Skin of body (tissue), 2 donors: ENCODE measurements around the gene CXADR. TPM values are rescaled to one million over a fixed set of nuclear protein-coding genes. Genes with fewer than 3 reads are reported as not detected.
"Not testable (repeated sequence)": the region's sequence is repeated elsewhere in the genome, so short reads cannot be mapped to it uniquely, and the experiment has no call there.

Source experiments
- DNase-seq: peaks from one replicate; lab custom pipeline; 2025; lab: John Stamatoyannopoulos, UW
- total RNA-seq: library from RNA; depleted of rRNA; stranded (reverse); fragments of >200 nt; gene quantifications from one replicate; pipeline ENCODE4 v1.2.3, GENCODE V29; 2014

The CXADR gene
- total RNA-seq: 44.4 TPM

DNA sequence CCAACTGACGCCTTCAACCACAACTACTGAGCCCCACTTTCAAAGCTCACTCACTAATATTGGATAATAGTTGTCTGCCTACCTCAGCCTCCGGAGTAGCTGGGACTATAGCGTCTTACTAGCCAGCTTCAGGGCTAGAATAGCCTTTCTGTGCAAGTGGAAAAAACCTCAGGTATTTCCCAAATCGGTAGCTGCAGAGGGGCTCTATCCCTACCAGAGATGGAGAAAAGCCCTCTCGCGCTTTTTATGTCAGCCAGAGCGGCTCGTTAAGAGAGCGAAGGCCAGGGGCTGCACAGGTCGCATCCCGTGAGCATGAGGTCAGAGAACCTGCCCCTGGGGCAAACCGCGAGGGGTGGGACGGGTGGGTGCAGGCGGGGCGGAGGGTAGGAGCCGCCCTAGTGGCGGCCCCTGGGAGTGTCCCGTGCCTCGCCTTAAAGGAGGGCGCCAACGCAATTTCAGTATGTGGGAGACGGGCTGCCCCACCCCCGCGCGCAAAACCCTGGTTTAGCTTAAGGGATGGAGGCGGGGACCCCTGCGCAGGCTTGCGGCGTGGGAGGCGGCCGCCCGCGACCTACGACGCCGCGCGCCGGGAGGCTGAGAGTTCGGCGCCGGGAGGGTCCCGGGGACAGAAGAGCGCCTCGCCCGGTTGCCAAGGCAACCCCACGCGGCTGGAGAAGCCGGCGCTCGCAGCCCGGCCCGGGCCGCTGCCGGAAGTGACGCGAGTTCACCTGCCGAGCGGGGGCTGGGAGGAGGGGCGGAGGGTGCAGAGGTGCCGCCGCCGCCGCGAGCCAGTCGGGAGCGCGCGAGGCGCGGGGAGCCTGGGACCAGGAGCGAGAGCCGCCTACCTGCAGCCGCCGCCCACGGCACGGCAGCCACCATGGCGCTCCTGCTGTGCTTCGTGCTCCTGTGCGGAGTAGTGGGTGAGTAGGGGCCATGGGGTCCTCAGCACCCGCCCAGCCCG lies at the start of gene CXADR:
Gene CXADR, plus strand, starts transcription at position 791 of the 961 bp plus-strand sequence. Its CDS starts 87 bp downstream, at position 878.
- DNase-seq: no peak

DNA sequence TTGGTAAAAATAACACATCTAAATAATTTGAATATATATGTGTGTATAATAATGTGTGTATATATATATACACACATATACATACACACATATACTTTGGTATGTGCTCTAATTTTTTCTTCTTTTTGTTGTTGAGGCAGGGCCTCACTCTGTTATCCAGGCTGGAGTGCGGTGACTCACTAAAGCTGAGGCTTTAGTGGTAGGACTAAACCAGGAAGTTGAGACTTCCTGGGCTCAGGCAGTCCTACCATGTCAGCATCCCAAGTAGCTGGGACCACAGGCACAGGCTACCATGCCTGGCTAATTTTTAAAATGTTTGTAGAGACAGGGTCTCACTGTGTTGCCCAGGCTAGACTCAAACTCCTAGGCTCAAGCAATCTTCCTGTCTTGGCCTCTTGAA lies 46.7 kb upstream of the CXADR start:
- no peak for DNase-seq

DNA sequence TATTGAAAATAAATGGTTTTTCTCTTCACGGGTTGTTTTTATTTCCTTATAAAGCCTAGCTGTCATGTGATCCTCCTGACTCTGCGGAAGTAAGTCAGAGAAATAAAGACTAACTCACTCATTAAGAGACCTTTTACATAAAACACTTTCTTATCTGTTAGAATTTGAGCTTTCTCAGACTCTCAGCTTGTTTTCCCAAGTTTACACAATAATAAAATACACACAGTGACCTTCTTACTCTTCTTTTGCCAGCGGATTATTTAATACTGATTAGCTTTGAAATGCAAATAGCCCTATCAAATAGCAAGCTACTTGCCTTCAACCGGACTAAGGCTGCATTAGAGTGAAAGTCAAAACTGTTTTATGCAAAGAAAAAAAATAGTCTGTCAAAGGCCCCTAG lies 45.5 kb upstream of the CXADR start:
- no peak for DNase-seq

DNA sequence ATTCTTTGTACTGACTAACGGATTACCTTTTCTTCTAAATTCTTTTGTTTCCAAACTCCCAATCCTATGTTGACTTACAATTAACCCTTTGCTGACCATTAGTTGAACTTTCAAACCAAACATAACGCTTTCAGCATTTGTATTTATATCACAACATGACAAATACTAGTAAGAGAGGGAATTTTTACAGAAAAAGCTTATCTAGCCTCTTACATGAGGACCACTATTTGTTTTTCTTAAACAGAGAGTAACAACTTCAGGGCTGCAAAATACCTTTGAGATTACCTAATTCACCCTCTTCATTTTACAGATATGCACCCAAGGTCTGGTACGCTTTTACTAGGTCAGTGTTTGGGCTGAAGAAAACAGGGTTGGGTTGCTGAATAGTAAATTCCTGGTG lies 45.0 kb upstream of the CXADR start:
- no peak for DNase-seq

DNA sequence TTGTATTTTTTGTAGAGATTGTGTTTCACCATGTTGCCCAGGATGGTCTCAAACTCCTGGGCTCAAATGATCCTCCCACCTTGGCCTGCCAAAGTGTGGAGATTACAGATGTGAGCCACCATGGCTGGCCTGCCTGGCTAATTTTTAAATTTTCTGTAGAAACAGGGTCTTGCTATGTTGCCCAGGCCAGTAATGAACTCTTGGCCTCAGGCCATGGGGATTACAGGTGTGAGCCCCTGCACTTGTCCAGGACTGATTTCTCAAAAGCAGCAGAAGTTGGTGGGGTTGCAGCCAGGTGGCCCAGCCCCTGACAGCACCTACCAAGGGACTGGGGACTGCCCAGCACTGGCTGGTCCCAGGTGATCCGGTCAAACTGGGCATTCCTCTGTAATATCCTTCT lies 44.1 kb upstream of the CXADR start:
- no peak for DNase-seq

DNA sequence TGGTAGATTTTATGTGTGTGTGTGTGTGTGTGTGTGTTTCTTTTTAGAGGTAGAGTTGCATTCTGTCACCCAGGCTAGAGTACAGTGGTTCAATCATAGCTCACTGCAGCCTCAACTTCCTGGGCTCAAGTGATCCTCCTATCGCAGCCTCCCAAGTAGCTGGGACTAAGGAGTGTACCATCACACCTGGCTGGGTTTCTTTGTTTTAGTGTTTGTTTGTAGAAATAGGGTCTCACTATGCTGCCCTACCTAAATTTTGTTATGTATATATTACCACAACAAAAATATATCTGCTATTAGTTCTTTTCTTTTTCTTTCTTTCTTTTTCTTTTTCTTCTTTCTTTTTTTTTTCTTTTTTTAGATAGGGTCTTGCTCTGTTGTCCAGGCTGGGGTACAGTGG lies 43.1 kb upstream of the CXADR start:
- no peak for DNase-seq

DNA sequence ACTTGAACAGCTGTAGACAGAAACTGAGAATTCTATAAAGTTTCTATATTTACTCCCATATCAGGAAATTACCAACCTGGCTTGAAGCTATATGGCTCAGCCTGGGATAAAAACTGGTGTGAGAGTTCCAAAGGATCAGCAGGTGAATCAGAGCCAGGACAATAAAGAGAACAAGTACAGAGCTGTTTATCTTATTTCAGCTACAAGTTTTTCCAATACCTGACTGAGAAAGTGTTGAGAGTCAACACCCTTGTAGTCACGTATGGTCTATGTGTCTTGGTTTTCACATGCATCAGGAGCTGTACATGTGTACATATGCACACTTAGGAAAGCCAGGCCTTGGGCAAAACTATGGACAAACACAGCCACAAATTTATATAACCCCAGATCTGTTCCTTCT lies 40.7 kb upstream of the CXADR start:
- DNase-seq: no peak

DNA sequence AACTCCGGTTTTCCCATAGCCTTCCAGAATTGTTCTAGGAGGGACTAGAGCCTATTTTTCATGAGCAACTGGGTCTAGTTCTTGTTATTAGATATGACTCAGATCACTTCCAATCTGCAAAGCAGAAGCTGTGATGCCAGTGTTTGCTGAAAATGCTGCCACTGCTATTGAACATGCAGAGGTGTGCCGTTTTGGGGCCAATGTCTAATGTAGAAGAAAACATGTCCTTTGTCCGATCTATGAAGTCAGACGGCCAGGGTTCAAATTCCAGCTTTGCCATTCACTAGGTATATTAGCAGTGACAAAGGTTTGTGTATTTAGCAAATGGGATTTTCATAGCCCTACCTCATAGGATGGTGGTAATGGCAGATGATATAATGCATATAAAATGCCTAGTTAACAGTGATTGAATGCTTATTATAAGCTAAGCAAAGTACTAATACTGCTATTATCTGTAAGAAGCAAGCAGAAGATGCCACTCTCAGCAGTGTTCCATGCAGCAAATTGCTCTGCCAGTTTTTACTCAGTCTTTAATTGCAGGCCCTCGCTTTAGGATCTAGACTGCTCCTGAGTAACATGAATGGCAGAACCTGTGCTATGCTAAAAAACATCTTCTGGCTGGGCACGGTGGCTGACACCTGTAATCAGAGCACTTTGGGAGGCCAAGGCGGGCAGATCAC lies 40.1 kb upstream of the CXADR start:
- DNase-seq: no peak

DNA sequence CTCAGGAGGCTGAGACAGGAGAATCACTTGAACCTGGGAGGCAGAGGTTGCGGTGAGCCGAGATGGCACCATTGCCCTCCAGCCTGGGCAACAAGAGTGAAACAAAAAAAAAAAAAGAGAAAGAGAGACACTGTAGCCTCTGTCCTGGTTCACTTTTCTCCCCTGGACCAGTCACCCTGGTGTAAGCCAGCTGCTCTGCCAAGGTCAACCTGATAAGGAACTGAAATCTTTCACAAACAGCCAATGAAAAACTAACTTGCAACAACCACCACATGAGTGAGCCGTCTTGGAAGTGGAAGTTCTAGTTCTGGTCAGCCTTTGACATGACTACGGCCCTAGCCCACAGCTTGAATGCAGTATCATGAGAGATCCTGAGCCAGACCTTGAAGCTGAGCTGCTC lies 36.8 kb upstream of the CXADR start:
- DNase-seq: no peak

DNA sequence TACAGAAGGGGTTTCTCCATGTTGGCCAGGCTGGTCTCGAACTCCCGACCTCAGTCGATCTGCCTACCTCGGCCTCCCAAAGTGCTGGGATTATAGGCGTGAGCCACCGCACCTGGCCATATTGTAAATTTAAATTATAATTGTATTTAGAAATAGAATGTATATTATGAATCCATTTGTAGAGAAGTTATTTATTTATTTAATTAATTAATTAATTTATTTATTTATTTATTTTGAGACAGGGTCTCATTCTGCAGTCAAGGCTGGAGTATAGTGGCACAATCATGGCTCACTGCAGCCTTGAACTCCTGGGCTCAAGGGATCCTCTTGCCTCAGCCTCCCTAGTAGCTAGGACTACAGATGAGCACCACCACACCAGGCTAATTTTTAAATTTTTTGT lies 34.7 kb upstream of the CXADR start:
- DNase-seq: not testable (repeated sequence)

DNA sequence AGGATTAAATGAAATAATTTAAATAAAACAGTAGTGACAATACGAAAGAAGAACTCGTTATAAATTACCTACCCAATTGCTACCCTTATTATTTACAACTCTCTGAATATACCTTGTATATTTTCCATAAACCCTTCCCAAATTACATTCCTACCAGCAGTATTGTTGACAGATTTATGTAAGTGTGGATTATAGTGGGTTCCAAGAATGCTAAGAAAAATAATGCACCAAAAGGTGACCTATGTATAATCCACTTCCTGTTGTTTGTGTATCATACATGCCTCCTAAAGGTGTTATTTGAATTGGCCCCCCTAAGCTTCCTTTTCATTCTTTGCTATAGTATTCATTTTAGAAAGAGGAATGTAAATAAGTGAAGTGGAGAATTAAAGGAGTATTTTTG lies 33.2 kb upstream of the CXADR start:
- DNase-seq: no peak

DNA sequence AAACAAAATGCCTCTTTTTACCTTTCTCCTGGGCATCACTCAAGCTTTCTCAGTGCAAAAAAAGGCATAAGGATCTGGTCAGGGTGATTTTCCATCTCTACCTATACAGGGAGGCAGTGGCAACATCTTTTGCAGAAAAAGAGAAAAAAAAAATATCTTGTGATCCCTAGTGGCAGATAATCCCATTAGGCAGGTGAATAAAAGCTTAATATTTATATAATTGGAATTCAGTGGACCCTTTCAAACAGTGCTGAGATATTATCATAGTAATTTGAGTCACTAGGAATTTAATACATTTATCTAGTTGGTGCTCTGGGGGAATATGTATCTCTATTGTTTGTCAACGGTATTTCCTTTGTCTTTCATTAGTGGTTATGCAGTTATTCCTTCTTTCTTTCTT lies 29.9 kb upstream of the CXADR start:
- no peak for DNase-seq

DNA sequence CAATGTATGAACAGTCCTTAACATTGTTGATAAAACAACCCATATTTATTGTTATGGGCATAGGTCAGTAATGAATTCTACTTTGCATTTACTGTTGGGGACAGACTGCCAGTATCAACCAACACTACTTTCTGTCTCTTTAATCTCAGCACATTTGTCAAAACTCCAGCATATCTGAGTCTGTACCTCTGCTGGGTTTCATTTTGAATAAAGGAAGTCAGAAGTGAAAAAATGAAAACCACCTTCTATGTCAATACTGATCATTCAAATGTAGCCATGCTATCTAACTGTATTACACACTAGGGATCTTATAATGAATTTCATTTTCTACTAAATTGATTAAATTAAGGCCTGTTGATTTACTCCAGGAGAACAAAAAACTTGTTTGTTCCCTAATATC lies 24.2 kb upstream of the CXADR start:
- no peak for DNase-seq

DNA sequence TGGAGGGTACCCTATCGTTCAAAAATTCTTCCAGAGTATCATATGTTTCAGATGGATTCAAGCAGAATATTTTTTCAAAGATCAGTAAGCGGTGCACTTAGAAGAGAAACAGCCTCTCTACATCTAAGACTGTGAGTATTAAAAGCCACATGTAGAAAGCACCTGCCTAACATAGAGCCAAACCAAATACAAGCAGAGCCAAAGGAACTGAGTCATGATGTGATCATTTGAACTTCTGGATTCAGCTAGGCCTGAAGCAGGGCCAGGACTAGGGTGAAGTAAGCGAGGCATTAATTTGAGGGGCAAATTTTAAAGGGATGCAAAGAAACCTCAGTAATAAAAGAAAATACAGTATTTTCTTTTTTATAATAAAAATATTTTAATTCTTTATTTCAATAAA lies 23.3 kb upstream of the CXADR start:
- not testable (repeated sequence) for DNase-seq

DNA sequence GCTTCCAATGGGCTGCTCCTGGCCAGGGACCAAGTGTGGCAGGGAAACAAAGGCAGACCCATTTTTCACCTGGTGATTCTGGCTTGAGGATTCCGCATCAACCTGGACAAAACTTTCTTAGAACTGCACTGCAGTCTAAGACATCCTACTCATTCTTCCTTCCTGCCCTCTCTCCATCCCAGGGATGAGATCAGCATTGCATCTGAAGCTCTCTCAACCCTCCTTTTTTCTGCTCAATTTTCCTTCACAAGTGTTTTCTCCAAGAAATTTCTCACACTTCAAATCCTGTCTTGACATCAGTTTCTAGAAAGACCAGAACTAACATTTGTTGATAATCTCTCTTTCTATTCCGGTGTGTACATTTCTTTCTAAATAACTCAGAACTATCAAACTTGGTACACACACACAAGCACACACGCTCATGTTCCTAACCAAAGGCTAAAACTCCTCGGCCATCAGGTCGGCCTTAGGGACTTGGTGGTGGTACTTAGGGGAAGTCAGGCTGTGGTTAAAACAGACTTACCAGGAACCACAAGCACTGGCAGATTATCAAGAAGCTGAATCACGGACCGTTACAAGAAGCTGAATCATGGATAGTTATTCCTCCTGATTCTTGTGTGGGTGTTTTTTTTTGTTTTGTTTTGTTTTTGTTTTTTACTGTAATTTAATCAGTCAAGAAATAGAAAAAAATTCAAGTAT lies 21.0 kb upstream of the CXADR start:
- no peak for DNase-seq

DNA sequence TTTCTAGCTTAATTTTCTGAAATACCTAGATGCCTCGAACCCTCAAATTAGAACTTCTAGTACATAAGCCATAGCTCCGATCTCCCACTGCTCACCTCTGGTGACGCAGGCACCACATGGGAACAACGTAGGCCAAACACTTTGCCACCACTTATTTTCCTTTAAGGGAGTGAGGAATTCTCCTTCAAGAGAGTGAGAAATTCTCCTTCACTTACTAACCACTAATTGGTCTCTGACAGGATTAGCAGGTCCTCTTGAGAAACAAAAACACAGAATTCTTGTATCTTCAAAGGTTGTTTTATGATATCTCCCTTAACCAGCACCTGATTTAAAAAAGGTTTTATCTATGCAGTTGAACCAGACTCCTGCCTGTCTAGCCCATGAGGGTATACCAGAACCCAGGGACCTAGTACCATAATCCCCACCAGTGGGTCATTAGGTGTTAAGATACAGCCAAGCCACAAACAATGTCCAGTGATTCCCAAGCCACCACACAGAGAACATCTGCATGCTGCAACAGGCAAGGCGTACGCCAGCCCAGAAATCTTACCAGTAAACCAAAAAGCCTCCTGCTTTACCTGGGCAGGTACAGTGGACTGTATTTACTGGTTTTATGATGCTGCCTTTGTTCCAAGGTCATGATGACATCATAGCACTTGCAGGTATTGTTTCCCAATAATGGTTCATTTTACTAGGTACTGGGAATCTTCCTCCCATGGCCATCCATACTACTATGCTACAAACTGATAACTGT lies 20.3 kb upstream of the CXADR start:
- DNase-seq: no peak

DNA sequence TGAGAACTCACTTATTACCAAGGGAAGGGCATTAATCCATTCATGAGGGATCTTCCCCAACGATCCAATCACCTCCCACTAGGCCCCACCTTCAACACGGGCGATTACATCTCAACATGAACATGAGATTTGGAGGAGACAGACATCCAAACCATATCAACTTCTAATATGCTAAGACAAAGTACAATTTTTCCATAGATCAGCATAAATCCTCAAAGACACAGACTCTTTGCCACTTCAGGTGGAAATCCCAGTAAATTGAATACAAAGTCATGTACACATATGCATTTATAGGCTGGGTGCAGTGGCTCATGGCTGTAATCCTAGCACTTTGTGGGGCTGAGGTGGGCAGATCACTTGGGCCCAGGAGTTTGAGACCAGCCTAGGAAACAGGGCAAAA lies 18.8 kb upstream of the CXADR start:
- no peak for DNase-seq

DNA sequence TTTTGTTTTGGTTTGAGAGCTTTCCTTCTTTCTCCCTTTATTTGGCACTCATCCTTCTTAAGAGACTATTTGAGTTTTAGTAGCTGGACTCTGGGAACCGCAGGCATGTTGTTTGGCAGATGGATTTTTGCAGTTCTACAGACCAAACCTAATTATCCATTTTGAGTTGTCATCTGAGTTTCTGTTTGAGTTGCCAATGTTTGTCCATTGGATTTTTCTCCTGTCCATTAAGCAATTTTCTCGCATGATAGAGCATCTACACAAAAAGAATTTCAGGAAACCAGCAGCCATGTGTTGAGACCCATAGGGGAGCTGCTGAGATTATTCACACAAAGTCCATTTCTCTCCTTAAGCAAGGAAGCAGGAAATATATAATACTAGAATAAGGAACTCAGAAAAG lies 17.2 kb upstream of the CXADR start:
- no peak for DNase-seq

DNA sequence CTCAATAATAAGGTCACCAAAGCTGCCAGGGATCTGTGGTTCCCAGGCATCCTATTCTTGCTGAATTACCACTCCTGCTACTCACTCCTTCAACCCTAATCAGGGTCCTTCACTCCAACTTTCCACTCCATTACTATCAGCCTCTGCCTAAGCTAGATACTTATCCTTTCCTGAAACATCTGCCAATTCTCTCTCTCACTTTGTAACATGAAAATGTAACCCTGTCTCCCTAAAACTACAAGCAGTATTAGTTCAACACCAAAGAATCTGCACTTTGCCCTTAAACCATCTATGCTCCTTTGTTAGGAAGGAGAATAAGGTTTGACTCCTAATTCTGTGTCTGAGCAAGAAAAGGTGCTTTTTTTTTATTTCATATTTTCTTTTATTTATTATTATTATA lies 15.5 kb upstream of the CXADR start:
- no peak for DNase-seq

DNA sequence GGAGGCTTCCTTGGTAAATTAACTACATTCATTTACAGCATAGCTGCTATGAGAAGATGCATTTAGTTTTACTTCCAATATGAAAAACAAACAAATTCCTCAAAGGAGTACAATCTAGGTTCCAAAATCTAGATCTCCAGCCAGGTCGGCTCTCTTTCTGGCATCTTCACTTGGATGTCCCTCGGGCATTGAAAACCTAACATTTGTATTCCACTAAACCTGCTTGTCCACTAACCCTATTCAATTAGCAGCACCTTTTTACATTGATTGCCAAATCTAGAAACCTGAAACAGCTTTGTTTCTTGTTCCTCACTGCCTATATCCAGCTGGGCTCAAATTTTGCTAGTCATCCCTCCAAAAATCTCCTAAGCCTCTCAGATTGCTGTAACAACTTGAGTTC lies 14.3 kb upstream of the CXADR start:
- DNase-seq: no peak
